Thyroid gland (tissue), 4 donors: ENCODE results near the gene SPTBN2. TPM values are rescaled to one million over a fixed set of nuclear protein-coding genes. Genes with fewer than 3 reads are reported as not detected.

Source experiments
- DNase-seq, 2 donors: peaks; one replicate each; pipeline ENCODE4 v3.0.0-alpha.2; 2019
- H3K27ac ChIP-seq, 3 donors: fragments of 200-600 bp; sonication (generic); 1 replicate in 2 of 3; 2 replicates in 1 of 3; pipeline ENCODE4 v1.5.1; 2016 to 2019; ENCODE audit warnings: mild to moderate bottlenecking in 1 of 3, moderate library complexity in 1 of 3
- H3K27me3 ChIP-seq: fragments of 200-600 bp; sonication (generic); one replicate; pipeline ENCODE4 v1.5.1; 2019
- H3K36me3 ChIP-seq, 2 donors: fragments of 200-600 bp; sonication (generic); one replicate each; pipeline ENCODE4 v1.5.1; 2016 to 2019
- H3K4me1 ChIP-seq, 2 donors: fragments of 200-600 bp; sonication (generic); one replicate each; pipeline ENCODE4 v1.5.1; 2017 to 2019
- H3K4me3 ChIP-seq, 3 donors: fragments of 200-600 bp; sonication (generic); replicated peaks in 1 of 3; 1 replicate in 2 of 3; 2 replicates in 1 of 3; pipeline ENCODE4 v1.5.1; 2016; ENCODE audit warnings: mild to moderate bottlenecking in 1 of 3
- H3K9me3 ChIP-seq: fragments of 200-600 bp; sonication (generic); one replicate; pipeline ENCODE4 v1.5.1; 2017
- CTCF ChIP-seq, 6 experiments: fragments of 200-600 bp in 3 of 6; fragments of 450-650 bp in 3 of 6; sonication (generic) in 3 of 6; IDR thresholded peaks; one replicate each; pipeline ENCODE4 v1.5.1; 2016 to 2019; ENCODE audit warnings: antibody characterized with exemption in 6 of 6, mild to moderate bottlenecking in 2 of 6, inconsistent platforms in 1 of 6, moderate library complexity in 1 of 6
- POLR2A ChIP-seq, 2 donors: fragments of 450-650 bp; IDR thresholded peaks; one replicate each; pipeline ENCODE4 v1.6.1; 2017; ENCODE audit warnings: antibody characterized with exemption in 2 of 2, mild to moderate bottlenecking in 2 of 2, moderate library complexity in 1 of 2
- WGBS, 2 donors: methylation state at CpG; one replicate each; pipeline ENCODE4 v1.1.5; 2017; 5-methylcytosine and 5-hydroxymethylcytosine counted together
- intact Hi-C: fragments of 100-400 bp; cut with DNase I; formaldehyde crosslinking; loops from one replicate; pipeline ENCODE4 v1.15.1; 2023
- total RNA-seq, 4 donors: library from RNA; depleted of rRNA; stranded (reverse); fragments of >200 nt; gene quantifications; one replicate each; pipeline ENCODE4 v1.2.3, GENCODE V29; 2016

SPTBN2 gene
- total RNA-seq, 4 donors from 2014 or later: 0.25 to 1.6 (median 0.83) TPM

- TF ChIP-seq POLR2A (IDR thresholded peaks at IDR 0.05) (no peak), CTCF (IDR thresholded peaks at IDR 0.05) (no peak)
- DNase-seq: peak; percentile 40 to 56
- no peaks in the 10 kb centered on the region for H3K9me3 ChIP-seq
- no peak overlapping the region for H3K27ac ChIP-seq
- peaks cover 0 to 7% of the 10 kb centered on the region in 2 donors for H3K4me1 ChIP-seq
- intact Hi-C loops: no loop called here
- WGBS, 2 donors: 60 to 61% methylated on average over 14 to 15 of the region's 15 CpGs
- no peak overlapping the region for H3K4me3 ChIP-seq
- no peaks in the 10 kb centered on the region for H3K27me3 ChIP-seq
- H3K36me3 ChIP-seq: no peaks in the 10 kb centered on the region
These were observed 8.7 kb downstream of the SPTBN2 start for GRCh38 chr11:66720223-66720898.

- H3K4me3 ChIP-seq: no peak overlapping the region
- no peaks in the 10 kb centered on the region for H3K27me3 ChIP-seq
- no peak for DNase-seq
- no peaks in the 10 kb centered on the region for H3K36me3 ChIP-seq
- WGBS, 2 donors: 83 to 85% methylated on average over 8 of the region's 8 CpGs
- peaks cover 0 to 7% of the 10 kb centered on the region in 2 donors for H3K4me1 ChIP-seq
- no peak overlapping the region for H3K27ac ChIP-seq
- intact Hi-C loops: no loop called here
- TF ChIP-seq POLR2A (IDR thresholded peaks at IDR 0.05): no peak
- no peak for TF ChIP-seq CTCF (IDR thresholded peaks at IDR 0.05)
- H3K9me3 ChIP-seq: no peaks in the 10 kb centered on the region
These were observed 9.7 kb downstream of the SPTBN2 start for GRCh38 chr11:66719111-66719872.

- Histone ChIP-seq H3K27ac (no peak overlapping the region), H3K27me3 (no peaks in the 10 kb centered on the region), H3K36me3 (no peaks in the 10 kb centered on the region), H3K9me3 (no peaks in the 10 kb centered on the region), H3K4me1 (peaks cover 0 to 7% of the 10 kb centered on the region in 2 donors), H3K4me3 (no peak overlapping the region)
- peak in 3 of 6 experiments; percentile 24 to 35 (median 34) for TF ChIP-seq CTCF (IDR thresholded peaks at IDR 0.05)
- no peak for TF ChIP-seq POLR2A (IDR thresholded peaks at IDR 0.05)
- peak; percentile 46 to 55 for DNase-seq
- intact Hi-C loops: no loop called here
- 35 to 63% methylated on average over 13 to 26 of the region's 26 CpGs for WGBS, 2 donors
These were observed 10.6 kb downstream of the SPTBN2 start for GRCh38 chr11:66718320-66718971.

- Histone ChIP-seq H3K36me3 (no peaks in the 10 kb centered on the region), H3K4me1 (peaks cover 0 to 7% of the 10 kb centered on the region in 2 donors), H3K9me3 (no peaks in the 10 kb centered on the region), H3K27ac (no peak overlapping the region), H3K4me3 (no peak overlapping the region), H3K27me3 (no peaks in the 10 kb centered on the region)
- WGBS, 2 donors: 79 to 82% methylated on average over 14 of the region's 14 CpGs
- DNase-seq: no peak
- intact Hi-C loops: no loop called here
- TF ChIP-seq CTCF (IDR thresholded peaks at IDR 0.05): no peak
- TF ChIP-seq POLR2A (IDR thresholded peaks at IDR 0.05): no peak
These were observed 11.1 kb downstream of the SPTBN2 start for GRCh38 chr11:66717925-66718319.
